Measurements from ENCODE around the gene MACROD2.

MACROD2 gene

DNA sequence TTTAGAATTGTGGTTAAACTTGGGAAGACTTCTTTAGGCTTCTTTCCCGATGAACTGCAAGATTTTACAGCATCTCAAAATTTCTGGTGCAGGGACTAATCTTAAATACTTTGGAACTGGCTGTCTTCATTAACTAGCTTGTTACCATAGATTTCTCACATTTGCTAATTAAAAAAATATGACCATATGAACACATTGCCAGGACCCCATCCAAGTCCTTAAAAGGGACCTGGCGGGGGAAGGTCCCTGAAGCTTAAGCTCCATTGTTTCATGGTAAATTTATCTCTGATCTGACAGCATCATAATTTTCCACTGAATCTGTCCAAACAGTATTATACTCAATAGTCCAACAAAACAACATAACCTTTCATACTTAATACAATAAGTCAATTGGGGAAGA is 859.9 kb downstream of the MACROD2 start:
- DNase-seq (ENCODE audit: insufficient read length, low spot score) (no peak), FAIRE-seq (no peak)
- TF ChIP-seq, protein P1, sequence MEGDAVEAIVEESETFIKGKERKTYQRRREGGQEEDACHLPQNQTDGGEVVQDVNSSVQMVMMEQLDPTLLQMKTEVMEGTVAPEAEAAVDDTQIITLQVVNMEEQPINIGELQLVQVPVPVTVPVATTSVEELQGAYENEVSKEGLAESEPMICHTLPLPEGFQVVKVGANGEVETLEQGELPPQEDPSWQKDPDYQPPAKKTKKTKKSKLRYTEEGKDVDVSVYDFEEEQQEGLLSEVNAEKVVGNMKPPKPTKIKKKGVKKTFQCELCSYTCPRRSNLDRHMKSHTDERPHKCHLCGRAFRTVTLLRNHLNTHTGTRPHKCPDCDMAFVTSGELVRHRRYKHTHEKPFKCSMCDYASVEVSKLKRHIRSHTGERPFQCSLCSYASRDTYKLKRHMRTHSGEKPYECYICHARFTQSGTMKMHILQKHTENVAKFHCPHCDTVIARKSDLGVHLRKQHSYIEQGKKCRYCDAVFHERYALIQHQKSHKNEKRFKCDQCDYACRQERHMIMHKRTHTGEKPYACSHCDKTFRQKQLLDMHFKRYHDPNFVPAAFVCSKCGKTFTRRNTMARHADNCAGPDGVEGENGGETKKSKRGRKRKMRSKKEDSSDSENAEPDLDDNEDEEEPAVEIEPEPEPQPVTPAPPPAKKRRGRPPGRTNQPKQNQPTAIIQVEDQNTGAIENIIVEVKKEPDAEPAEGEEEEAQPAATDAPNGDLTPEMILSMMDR (IDR thresholded peaks at IDR 0.05; ENCODE audit: insufficient read depth, missing control alignments), result no peak

DNA sequence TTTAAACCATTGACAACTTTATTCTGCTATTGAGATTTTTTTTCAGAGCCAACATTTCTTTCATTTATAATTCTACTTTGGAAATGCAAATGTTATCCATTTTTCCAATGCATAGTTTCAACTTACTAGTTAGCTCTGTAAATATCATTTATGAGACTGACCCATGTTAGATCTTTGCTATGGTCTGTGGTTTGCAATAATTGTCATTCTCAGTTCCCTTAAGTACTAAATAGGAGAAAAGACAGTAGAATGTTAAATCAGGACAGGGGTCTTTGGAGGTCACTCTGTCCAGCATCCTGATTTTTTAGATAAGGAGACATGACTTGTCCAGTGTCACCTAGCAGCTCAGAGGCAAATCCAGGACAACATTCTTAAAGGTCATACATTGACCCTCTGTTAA is 864.3 kb downstream of the MACROD2 start:
- FAIRE-seq, result no peak
- TF ChIP-seq, protein P1 (IDR thresholded peaks at IDR 0.05; ENCODE audit: insufficient read depth, missing control alignments), result no peak
- DNase-seq (ENCODE audit: insufficient read length, low spot score), result no peak

DNA sequence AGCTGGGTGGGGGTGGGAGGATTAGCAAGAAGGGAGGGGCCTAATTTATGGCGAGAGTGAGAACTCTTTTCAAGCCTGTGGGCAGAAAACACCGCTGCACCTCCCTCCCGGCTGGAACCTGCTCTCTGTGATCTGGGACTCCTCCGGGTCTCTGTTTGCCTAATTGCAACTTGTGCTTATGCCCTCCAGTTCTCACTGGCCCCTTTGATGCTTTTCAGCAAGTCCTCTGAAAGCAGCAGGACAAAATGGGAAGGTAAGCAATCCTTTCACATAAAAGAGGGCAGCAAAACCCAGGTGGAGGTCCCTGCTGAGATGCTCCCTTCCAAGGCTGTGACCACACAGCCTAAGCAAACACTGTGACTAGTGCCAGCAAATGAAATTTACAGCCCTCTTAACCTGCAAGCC is 865.1 kb downstream of the MACROD2 start:
- TF ChIP-seq, protein P1 (IDR thresholded peaks at IDR 0.05; ENCODE audit: insufficient read depth, missing control alignments), result no peak
- DNase-seq (ENCODE audit: insufficient read length, low spot score) (no peak), FAIRE-seq (no peak)

DNA sequence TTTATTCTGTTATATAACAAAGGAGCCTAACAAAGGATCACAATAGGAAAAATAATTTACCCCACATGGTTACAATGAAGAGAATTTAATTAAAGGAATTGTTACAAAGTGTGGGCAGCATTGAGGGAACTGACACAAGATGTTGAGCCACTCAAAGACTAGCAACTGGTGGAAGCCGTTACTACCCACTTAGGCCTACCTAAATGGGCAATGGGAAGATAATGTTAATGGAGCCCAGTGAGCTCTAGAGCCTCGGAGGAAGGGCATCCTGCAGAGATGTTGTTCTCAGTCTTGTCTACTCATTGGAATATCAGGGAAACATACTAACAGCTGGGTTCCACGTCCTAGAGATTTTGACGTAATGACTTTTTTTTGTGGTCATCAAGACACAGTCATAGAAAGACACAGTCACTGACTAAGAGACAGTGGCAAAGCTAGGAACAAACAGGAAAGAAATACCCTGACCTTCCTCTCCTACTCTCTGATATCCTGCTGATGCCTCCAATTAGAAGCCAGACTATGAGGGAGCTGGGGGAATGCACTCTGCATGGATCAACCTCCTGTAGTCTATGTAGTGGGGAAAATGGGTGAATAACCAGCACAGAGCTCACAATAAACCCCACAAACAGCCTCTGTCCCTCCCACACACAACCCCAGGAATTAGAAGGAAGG is 865.8 kb downstream of the MACROD2 start:
- FAIRE-seq, result no peak
- no peak for DNase-seq (ENCODE audit: insufficient read length, low spot score)
- TF ChIP-seq, protein P1 (IDR thresholded peaks at IDR 0.05; ENCODE audit: insufficient read depth, missing control alignments), result no peak

DNA sequence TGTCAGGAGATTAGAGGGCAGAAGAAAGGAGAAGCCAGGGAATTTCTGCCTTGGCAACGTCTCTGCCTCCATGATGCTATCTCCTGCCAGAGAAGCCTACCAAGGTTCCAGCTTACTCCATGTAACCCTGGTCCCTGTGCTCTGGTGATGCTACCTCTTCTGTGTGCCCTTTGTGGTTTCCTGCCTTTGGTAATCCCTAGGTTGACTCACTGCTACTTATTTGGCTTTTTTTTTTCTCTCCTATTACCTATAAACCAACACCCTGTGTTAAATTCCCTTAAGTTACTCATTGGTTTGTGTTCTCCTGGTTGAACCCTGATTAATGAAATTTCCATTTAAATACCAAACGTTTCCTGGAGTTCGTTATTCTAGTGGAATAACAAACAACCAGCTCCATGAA is 869.9 kb downstream of the MACROD2 start:
- DNase-seq (ENCODE audit: insufficient read length, low spot score), result no peak
- TF ChIP-seq, protein P1 (IDR thresholded peaks at IDR 0.05; ENCODE audit: insufficient read depth, missing control alignments), result no peak
- FAIRE-seq, result no peak

DNA sequence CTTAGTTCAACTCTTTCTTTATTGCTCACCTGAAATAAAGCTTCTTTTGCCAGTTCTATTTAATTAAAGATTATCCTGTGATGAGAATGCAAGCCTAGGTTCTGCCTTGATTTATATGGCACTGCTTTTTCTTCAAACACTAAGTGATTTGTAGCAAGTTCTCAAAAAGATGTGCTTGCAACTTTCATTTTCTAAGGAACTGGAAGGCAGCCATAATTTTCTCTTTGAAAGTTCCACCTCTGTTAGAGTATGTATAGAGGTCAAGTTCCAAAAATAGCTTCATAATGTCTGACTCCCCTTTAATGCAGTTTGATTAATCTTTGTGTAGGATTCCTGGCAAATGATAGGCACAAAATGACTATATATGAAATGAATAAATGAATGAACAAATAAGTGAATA is 870.4 kb downstream of the MACROD2 start:
- FAIRE-seq, result no peak
- TF ChIP-seq, protein P1 (IDR thresholded peaks at IDR 0.05; ENCODE audit: insufficient read depth, missing control alignments), result no peak
- no peak for DNase-seq (ENCODE audit: insufficient read length, low spot score)

DNA sequence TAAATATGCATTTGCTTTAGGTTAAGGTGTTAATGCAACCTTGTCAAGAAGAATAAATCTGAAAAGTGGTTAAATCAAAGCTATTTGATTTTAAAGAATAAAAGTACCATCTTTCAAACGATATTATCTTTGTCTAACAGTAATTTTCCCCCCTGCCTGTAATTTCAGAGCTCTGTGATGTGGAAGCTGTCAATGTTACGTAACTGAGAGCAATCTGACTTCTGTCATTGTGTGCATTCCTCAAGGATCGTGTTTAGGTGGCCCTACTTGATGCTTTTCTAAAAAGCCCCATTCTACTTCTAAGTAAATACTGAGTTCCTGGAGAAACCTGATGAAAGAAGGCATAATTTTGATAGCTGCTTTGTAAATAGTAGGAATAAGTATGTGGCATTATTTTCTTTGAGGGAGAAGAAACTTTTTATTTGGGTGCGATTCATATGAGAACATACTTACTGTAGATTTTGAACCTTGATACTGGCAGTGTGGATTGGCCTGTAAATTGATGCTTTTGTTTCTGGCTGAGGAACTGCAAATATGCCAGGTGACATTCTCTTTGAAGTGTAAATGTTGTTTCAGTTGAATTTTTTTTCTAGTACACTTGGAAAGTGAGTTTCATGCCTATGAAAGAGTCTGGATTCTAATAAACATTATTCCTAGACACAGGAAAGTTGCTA is 871.7 kb downstream of the MACROD2 start:
- TF ChIP-seq, protein P1 (IDR thresholded peaks at IDR 0.05; ENCODE audit: insufficient read depth, missing control alignments), result no peak
- DNase-seq (ENCODE audit: insufficient read length, low spot score), result no peak
- no peak for FAIRE-seq

All from D721Med (cell line).